Sigmoid colon (tissue), 7 donors: ENCODE data around the gene LRP2BP. TPM values are rescaled to one million over a fixed set of nuclear protein-coding genes. Genes with fewer than 3 reads are reported as not detected.

Source experiments
- DNase-seq: peaks from one replicate; pipeline ENCODE4 v3.0.0-alpha.2; 2019
- H3K27ac ChIP-seq, 4 donors: fragments of 200-600 bp; sonication (generic); one replicate each; pipeline ENCODE4 v1.5.1; 2016 to 2019; ENCODE audit warnings: mild to moderate bottlenecking in 1 of 4
- H3K27me3 ChIP-seq, 3 donors: fragments of 200-600 bp; sonication (generic); one replicate each; pipeline ENCODE4 v1.5.1; 2019; ENCODE audit warnings: mild to moderate bottlenecking in 1 of 3
- H3K36me3 ChIP-seq, 4 donors: fragments of 200-600 bp; sonication (generic); one replicate each; pipeline ENCODE4 v1.5.1; 2016 to 2019
- H3K4me1 ChIP-seq, 4 donors: fragments of 200-600 bp; sonication (generic); one replicate each; pipeline ENCODE4 v1.5.1; 2017 to 2019
- H3K4me3 ChIP-seq, 4 donors: fragments of 200-600 bp; sonication (generic); one replicate each; pipeline ENCODE4 v1.5.1; 2017 to 2019; ENCODE audit warnings: mild to moderate bottlenecking in 2 of 4, moderate library complexity in 1 of 4
- H3K9me3 ChIP-seq, 4 donors: fragments of 200-600 bp in 3 of 4; sonication (generic) in 3 of 4; one replicate each; pipeline versions ENCODE4 v1.5.1 to v1.6.1; 2013 to 2019
- EP300 ChIP-seq, 4 donors: sonication (generic); formaldehyde crosslinking; IDR thresholded peaks; one replicate each; pipeline ENCODE4 v1.6.1; 2017; ENCODE audit warnings: antibody characterized with exemption in 4 of 4
- POLR2A ChIP-seq, 2 donors: fragments of 450-650 bp; IDR thresholded peaks; one replicate each; pipeline ENCODE4 v1.6.1; 2016; ENCODE audit warnings: antibody characterized with exemption in 2 of 2, mild to moderate bottlenecking in 2 of 2, moderate library complexity in 2 of 2
- POLR2AphosphoS5 ChIP-seq, 4 donors: sonication (generic); formaldehyde crosslinking; IDR thresholded peaks; one replicate each; pipeline ENCODE4 v1.6.1; 2017; ENCODE audit warnings: antibody characterized with exemption in 4 of 4
- WGBS, 2 donors: extraction: QIAGEN DNeasy Blood & Tissue Kit; methylation state at CpG; one replicate each; pipeline ENCODE4 v1.1.7; 2013; 5-methylcytosine and 5-hydroxymethylcytosine counted together
- intact Hi-C: fragments of 100-400 bp; cut with DNase I; formaldehyde crosslinking; loops from one replicate; pipeline ENCODE4 v1.15.1; 2023
- polyA plus RNA-seq, 3 donors: library from polyadenylated mRNA; stranded (reverse); fragments of 200-250 nt; gene quantifications; one replicate each; pipeline ENCODE4 v1.2.3, GENCODE V29; 2013
- total RNA-seq, 4 donors: library from RNA; depleted of rRNA; stranded (reverse); fragments of >200 nt; gene quantifications; one replicate each; pipeline ENCODE4 v1.1.0, GENCODE V29; 2016
- TF ChIP-seq, protein P1 (sequence below), 4 experiments: fragments of 450-650 bp in 3 of 4; fragments of 200-600 bp in 1 of 4; IDR thresholded peaks; one replicate each; pipeline ENCODE4 v1.5.1; 2016 to 2019; ENCODE audit warnings: antibody characterized with exemption in 4 of 4, mild to moderate bottlenecking in 3 of 4, moderate library complexity in 2 of 4
- donor health status: healthy with polysubstance abuse.
- donor health status: Bipolar disorder and iron deficiency.
- donor health status: healthy.

Gene LRP2BP
- total and polyA plus RNA-seq, 7 donors, result 0.16 to 2.6 (median 1.8) TPM

GRCh38 chr4:185392156-185392555 lies 3.6 kb downstream of the LRP2BP start:
- no peaks in the 10 kb centered on the region for H3K9me3 ChIP-seq
- TF ChIP-seq POLR2AphosphoS5 (IDR thresholded peaks at IDR 0.05), result no peak
- TF ChIP-seq EP300 (IDR thresholded peaks at IDR 0.05), result no peak
- TF ChIP-seq, protein P1, sequence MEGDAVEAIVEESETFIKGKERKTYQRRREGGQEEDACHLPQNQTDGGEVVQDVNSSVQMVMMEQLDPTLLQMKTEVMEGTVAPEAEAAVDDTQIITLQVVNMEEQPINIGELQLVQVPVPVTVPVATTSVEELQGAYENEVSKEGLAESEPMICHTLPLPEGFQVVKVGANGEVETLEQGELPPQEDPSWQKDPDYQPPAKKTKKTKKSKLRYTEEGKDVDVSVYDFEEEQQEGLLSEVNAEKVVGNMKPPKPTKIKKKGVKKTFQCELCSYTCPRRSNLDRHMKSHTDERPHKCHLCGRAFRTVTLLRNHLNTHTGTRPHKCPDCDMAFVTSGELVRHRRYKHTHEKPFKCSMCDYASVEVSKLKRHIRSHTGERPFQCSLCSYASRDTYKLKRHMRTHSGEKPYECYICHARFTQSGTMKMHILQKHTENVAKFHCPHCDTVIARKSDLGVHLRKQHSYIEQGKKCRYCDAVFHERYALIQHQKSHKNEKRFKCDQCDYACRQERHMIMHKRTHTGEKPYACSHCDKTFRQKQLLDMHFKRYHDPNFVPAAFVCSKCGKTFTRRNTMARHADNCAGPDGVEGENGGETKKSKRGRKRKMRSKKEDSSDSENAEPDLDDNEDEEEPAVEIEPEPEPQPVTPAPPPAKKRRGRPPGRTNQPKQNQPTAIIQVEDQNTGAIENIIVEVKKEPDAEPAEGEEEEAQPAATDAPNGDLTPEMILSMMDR (IDR thresholded peaks at IDR 0.05), result no peak
- TF ChIP-seq POLR2A (IDR thresholded peaks at IDR 0.05), result no peak
- no peak for DNase-seq
- H3K27ac ChIP-seq, result no peak overlapping the region
- no peak overlapping the region for H3K4me3 ChIP-seq
- H3K27me3 ChIP-seq, result no peaks in the 10 kb centered on the region
- peaks cover 0 to 13% (median 4%) of the 10 kb centered on the region in 4 donors for H3K4me1 ChIP-seq
- WGBS, 2 donors, result 97 to 98% methylated on average over 1 of the region's 1 CpG
- intact Hi-C loops, result loop anchor here (10.0 kb wide), 1 partner anchor 247 kb away; the partner anchor contains the start of gene SLC25A4
- no peaks in the 10 kb centered on the region for H3K36me3 ChIP-seq

GRCh38 chr4:185390941-185391340 lies 4.8 kb downstream of the LRP2BP start:
- Histone ChIP-seq H3K4me3 (no peak overlapping the region), H3K9me3 (no peaks in the 10 kb centered on the region), H3K27me3 (no peaks in the 10 kb centered on the region), H3K4me1 (peaks cover 0 to 9% (median 0%) of the 10 kb centered on the region in 4 donors), H3K36me3 (no peaks in the 10 kb centered on the region), H3K27ac (no peak overlapping the region)
- intact Hi-C loops, result loop anchor here (10.0 kb wide), 1 partner anchor 246 kb away; the partner anchor contains the start of gene SLC25A4
- no peak for DNase-seq
- TF ChIP-seq POLR2AphosphoS5 (IDR thresholded peaks at IDR 0.05) (no peak), EP300 (IDR thresholded peaks at IDR 0.05) (no peak), POLR2A (IDR thresholded peaks at IDR 0.05) (no peak)
- TF ChIP-seq, protein P1 (IDR thresholded peaks at IDR 0.05), result no peak
- WGBS, 2 donors, result 95 to 96% methylated on average over 6 of the region's 6 CpGs

GRCh38 chr4:185387957-185388356 lies 7.8 kb downstream of the LRP2BP start:
- H3K9me3 ChIP-seq, result no peaks in the 10 kb centered on the region
- H3K4me3 ChIP-seq, result no peak overlapping the region
- H3K4me1 ChIP-seq, result peaks cover 0 to 9% (median 0%) of the 10 kb centered on the region in 4 donors
- intact Hi-C loops, result no loop called here
- WGBS, 2 donors, result 95 to 96% methylated on average over 12 of the region's 12 CpGs
- no peaks in the 10 kb centered on the region for H3K36me3 ChIP-seq
- no peaks in the 10 kb centered on the region for H3K27me3 ChIP-seq
- TF ChIP-seq POLR2AphosphoS5 (IDR thresholded peaks at IDR 0.05) (no peak), EP300 (IDR thresholded peaks at IDR 0.05) (no peak), POLR2A (IDR thresholded peaks at IDR 0.05) (no peak)
- TF ChIP-seq, protein P1 (IDR thresholded peaks at IDR 0.05), result no peak
- H3K27ac ChIP-seq, result no peak overlapping the region
- DNase-seq, result no peak

DNA sequence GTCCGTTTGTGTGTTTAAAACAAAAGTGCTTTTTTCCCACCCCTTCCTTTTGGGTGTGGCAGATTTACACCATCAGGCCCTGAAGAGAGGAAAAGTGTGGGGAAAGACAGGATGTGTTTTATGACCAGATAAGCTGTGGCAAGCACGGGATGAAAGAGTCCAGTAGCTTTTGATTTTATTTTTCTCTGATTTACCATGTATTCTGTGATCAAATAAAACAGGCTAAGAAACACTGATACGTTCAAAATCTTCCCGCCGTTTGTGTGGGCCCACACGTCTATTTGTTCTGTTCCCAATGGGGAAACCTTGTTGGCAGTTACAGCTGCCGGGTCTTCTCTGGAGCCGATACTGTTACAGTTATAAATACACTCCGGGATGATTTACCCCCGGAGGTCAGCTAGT lies 10.8 kb downstream of the LRP2BP start:
- Histone ChIP-seq H3K36me3 (no peaks in the 10 kb centered on the region), H3K9me3 (no peaks in the 10 kb centered on the region), H3K27ac (peak overlapping the region in 1 of 4 donors; percentile 21), H3K27me3 (no peaks in the 10 kb centered on the region), H3K4me3 (no peak overlapping the region), H3K4me1 (peaks cover 0 to 9% (median 0%) of the 10 kb centered on the region in 4 donors)
- 5 to 9% methylated on average over 10 of the region's 10 CpGs for WGBS, 2 donors
- no peak for DNase-seq
- intact Hi-C loops, result no loop called here
- TF ChIP-seq POLR2A (IDR thresholded peaks at IDR 0.05) (no peak), EP300 (IDR thresholded peaks at IDR 0.05) (no peak), POLR2AphosphoS5 (IDR thresholded peaks at IDR 0.05) (no peak)
- TF ChIP-seq, protein P1 (IDR thresholded peaks at IDR 0.05), result no peak

DNA sequence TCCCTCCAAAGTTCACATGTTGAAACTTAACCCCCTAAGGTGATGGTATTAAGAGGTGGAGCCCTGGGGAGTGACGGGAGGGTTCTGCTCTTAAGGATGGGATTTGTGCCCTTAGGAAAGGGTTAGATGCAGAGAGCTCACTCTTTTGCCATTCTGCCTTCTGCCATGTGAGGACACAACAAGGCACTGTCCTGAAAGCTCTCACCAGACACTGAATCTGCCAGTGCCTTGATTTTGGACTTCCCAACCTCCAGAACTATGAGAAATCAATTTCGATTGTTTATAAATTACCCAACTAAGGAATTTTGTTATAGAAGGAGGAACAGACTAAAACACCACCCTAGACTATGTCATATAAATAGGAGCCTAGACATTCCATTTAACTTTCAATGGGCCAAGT lies 11.7 kb downstream of the LRP2BP start:
- WGBS, 2 donors, result 75 to 95% methylated on average over 2 of the region's 2 CpGs
- no peak overlapping the region for H3K27ac ChIP-seq
- intact Hi-C loops, result no loop called here

More for the DNA sequence above, 11.7 kb downstream of the LRP2BP start:
- no peak for DNase-seq
- TF ChIP-seq POLR2A (IDR thresholded peaks at IDR 0.05), result no peak
- TF ChIP-seq EP300 (IDR thresholded peaks at IDR 0.05), result no peak
- no peak for TF ChIP-seq POLR2AphosphoS5 (IDR thresholded peaks at IDR 0.05)
- TF ChIP-seq, protein P1 (IDR thresholded peaks at IDR 0.05), result no peak
- Histone ChIP-seq H3K4me3 (no peak overlapping the region), H3K9me3 (no peaks in the 10 kb centered on the region), H3K4me1 (peaks cover 0 to 9% (median 0%) of the 10 kb centered on the region in 4 donors), H3K27me3 (no peaks in the 10 kb centered on the region), H3K36me3 (no peaks in the 10 kb centered on the region)
